IPS-18a (cell line): Measurements from ENCODE around the gene CBLN1.
A peak's percentile ranks its signal among the peaks of the same experiment; 100 is the strongest.

ENCODE experiments used
- H3K27ac ChIP-seq: one replicate; pipeline ENCODE4 v1.5.1; 2013; ENCODE audit warnings: low read length
- H3K27me3 ChIP-seq: one replicate; pipeline ENCODE4 v1.6.1; 2013; ENCODE audit warnings: mild to moderate bottlenecking, low read length; ENCODE audit not compliant: control insufficient read depth, insufficient read depth
- H3K36me3 ChIP-seq: one replicate; pipeline ENCODE4 v1.6.1; 2013; ENCODE audit warnings: low read depth, low read length; ENCODE audit not compliant: control insufficient read depth
- H3K4me1 ChIP-seq: one replicate; pipeline ENCODE4 v1.6.1; 2013; ENCODE audit warnings: low read depth, low read length; ENCODE audit not compliant: control insufficient read depth
- H3K4me3 ChIP-seq: one replicate; pipeline ENCODE4 v1.5.1; 2013; ENCODE audit warnings: low read length
- H3K9ac ChIP-seq: one replicate; pipeline ENCODE4 v1.6.1; 2013; ENCODE audit warnings: mild to moderate bottlenecking, low read length, moderate library complexity
- H3K9me3 ChIP-seq: one replicate; pipeline ENCODE4 v1.6.1; 2013; ENCODE audit warnings: low read depth, low read length; ENCODE audit not compliant: control insufficient read depth

CBLN1 gene

DNA sequence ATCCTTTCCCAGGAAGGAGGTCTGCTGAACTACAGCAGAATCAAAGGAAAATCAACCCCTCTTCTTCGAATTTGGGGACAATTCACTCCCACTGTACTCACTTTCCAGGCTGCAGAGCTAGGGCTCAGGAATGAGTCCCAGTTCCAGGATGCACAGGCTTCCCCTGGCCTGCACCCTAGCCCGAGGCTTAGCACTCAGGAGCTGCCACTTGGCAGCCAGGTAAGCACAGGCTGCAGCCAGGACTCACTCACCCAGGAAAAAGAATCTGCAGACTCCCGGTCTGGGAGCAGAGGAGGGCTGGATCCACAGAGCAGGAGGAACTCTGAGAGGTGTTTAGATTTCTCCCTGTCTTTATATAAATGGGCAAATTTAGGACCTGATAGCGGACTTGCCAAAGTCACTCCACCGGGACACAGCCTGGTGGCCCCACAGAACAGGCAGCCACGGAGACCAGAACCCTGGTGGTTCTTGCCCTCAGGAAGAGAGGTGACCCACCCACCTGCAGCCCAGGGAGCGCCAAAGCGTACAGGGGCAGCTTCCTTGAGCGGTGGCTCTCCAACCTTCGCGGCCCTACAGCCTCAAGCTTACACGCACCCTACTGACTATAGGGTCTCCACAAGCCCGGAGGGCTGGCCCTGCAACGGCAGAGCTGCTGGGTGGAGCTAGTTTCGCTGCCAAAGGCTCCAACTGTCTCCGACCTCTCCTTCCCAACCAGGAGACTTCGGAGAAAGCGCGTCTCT, 4.8 kb downstream of the CBLN1 start:
- Histone ChIP-seq H3K9me3 (no peaks in the 10 kb centered on the region), H3K4me1 (peaks cover 35% of the 10 kb centered on the region), H3K27ac (no peak overlapping the region), H3K27me3 (peaks cover 95% of the 10 kb centered on the region), H3K4me3 (peak overlapping the region; percentile 34), H3K9ac (no peak overlapping the region), H3K36me3 (no peaks in the 10 kb centered on the region)

GRCh38 chr16:49275870-49276269, 5.8 kb downstream of the CBLN1 start:
- H3K9me3 ChIP-seq = no peaks in the 10 kb centered on the region
- no peak overlapping the region for H3K9ac ChIP-seq
- no peak overlapping the region for H3K27ac ChIP-seq
- H3K4me3 ChIP-seq = no peak overlapping the region
- peaks cover 95% of the 10 kb centered on the region for H3K27me3 ChIP-seq
- peaks cover 35% of the 10 kb centered on the region for H3K4me1 ChIP-seq
- H3K36me3 ChIP-seq = no peaks in the 10 kb centered on the region

DNA sequence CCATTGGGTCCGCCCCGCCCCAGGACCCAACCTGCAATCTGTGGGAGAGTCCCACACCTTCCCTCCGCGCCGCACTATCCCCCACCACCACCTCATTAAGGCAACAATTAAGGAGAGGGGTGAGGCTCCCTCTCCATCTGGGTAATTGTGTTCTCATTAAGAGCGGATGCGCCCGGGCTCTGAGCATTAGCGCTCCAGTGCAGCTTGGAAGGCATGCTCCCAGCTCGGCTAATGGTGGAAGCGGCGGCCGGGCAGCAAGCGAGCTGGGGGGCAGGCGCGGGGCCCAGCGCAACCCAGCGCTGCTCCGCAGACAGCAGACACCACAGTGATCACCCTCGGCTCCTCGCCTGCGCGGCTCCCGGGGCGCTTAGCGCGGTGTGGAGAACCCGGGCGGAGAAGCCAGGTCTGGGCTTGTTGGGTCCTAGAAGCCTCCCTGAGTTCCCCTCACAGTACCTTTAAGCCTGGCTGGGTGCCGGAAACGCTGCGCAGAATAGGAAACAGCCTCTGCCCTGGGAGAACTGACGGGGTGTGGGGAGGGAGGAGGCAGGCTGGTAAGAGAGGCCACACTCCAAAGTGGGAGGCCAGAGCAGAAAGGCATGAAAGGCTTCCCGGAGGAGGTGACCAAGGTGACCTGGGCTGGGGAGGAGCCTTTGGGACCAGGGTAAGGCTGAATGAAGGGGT, 6.4 kb downstream of the CBLN1 start:
- Histone ChIP-seq H3K4me3 (peak overlapping the region; percentile 34), H3K27me3 (peaks cover 88% of the 10 kb centered on the region), H3K9me3 (no peaks in the 10 kb centered on the region), H3K27ac (no peak overlapping the region), H3K36me3 (no peaks in the 10 kb centered on the region), H3K9ac (no peak overlapping the region), H3K4me1 (peaks cover 34% of the 10 kb centered on the region)

- Histone ChIP-seq H3K9ac (no peak overlapping the region), H3K4me3 (peak overlapping the region; percentile 34), H3K9me3 (no peaks in the 10 kb centered on the region)
Observed at GRCh38 chr16:49274591-49274990, 7.0 kb downstream of the CBLN1 start.

DNA sequence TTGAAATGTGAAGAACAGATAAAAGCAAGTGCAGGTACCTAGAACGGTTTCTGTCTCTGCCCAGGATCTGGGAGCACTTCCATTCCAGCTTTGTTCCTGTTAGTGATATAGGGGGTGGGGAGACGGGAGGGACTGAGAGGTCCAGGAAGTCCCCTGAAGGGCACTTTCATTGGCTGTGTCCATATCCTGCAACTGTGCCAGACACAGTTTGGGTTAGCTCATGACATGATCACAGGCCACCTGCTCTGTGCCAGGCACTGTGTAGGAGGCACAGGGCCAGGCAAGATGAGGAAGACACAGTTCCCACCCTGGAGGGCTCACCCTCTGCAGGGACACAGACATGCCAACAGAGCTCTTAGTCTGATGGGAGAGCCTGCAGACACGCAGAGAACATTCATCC, 7.9 kb downstream of the CBLN1 start:
- no peaks in the 10 kb centered on the region for H3K9me3 ChIP-seq
- H3K9ac ChIP-seq = no peak overlapping the region
- peaks cover 23% of the 10 kb centered on the region for H3K4me1 ChIP-seq
- H3K4me3 ChIP-seq = no peak overlapping the region
- H3K27ac ChIP-seq = no peak overlapping the region
- peaks cover 74% of the 10 kb centered on the region for H3K27me3 ChIP-seq
- no peaks in the 10 kb centered on the region for H3K36me3 ChIP-seq

More at GRCh38 chr16:49274591-49274990, 7.0 kb downstream of the CBLN1 start:
- Histone ChIP-seq H3K4me1 (peaks cover 29% of the 10 kb centered on the region), H3K27me3 (peaks cover 82% of the 10 kb centered on the region), H3K36me3 (no peaks in the 10 kb centered on the region), H3K27ac (no peak overlapping the region)

DNA sequence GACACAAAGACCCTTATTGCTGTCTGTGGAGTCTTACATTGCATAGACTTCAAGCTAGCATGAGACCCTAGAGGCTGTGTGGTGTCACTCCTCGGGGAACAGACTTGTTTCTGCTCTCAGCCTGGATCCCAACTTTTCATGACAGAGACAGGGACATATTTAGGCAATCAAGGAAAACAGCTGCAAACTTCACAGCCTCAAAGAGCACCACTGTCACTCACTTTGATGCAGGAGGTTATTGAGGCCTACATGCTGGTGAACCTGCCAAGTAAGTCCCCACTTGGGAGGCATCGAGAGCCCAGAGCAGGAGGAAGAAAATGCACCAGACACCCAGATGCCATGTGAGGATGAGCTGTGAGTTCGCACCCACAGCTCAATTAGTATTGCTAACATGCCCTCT, 10.3 kb downstream of the CBLN1 start:
- no peaks in the 10 kb centered on the region for H3K9me3 ChIP-seq
- no peak overlapping the region for H3K27ac ChIP-seq
- H3K36me3 ChIP-seq = no peaks in the 10 kb centered on the region
- H3K4me3 ChIP-seq = no peak overlapping the region
- no peak overlapping the region for H3K9ac ChIP-seq
- H3K4me1 ChIP-seq = peaks cover 5% of the 10 kb centered on the region
- H3K27me3 ChIP-seq = peaks cover 50% of the 10 kb centered on the region

DNA sequence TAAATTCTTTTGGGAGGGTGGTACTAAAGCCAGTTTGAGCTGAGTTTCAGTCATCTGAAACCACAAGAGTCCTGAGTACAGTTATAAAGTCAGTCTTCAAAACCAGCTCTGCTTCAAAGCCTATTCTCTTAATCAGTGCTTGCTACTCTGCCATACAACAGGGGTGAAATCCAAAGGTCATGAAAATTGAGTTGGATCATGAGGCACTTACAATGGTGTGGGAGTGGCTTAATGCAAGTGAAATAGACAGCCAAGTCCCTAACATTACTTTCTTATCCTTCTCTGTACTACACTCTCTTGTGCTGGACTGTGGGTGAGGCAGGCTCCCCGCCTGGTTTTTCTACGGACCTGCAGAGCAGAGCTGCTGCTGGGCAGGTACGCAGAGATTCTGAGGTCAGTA, 12.4 kb downstream of the CBLN1 start:
- H3K27ac ChIP-seq = no peak overlapping the region
- no peaks in the 10 kb centered on the region for H3K4me1 ChIP-seq
- no peaks in the 10 kb centered on the region for H3K9me3 ChIP-seq
- no peak overlapping the region for H3K9ac ChIP-seq
- no peaks in the 10 kb centered on the region for H3K36me3 ChIP-seq
- peaks cover 28% of the 10 kb centered on the region for H3K27me3 ChIP-seq
- H3K4me3 ChIP-seq = no peak overlapping the region

GRCh38 chr16:49268667-49269066, 13.0 kb downstream of the CBLN1 start:
- no peaks in the 10 kb centered on the region for H3K36me3 ChIP-seq
- no peak overlapping the region for H3K27ac ChIP-seq
- H3K4me1 ChIP-seq = no peaks in the 10 kb centered on the region
- no peak overlapping the region for H3K4me3 ChIP-seq
- H3K9me3 ChIP-seq = no peaks in the 10 kb centered on the region
- peaks cover 23% of the 10 kb centered on the region for H3K27me3 ChIP-seq
- H3K9ac ChIP-seq = no peak overlapping the region

DNA sequence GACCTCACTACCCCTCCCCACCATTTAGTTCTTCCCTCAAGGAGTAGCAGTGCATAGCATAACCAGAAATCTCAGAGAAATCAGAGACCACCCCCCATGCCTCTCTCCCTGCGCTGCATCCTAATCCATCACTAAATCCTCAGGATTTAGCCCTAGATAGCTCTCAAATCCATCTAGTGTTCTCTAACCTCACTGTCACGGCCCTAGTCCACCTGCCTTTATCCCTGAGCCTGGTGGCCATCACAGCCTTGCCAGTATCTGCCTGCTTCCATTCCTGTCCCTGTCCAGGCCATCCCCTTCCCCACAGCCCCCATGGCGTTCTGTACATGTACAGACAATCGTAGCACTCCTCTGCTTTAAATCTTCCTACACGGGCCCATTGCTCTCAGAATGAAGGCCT, 19.1 kb downstream of the CBLN1 start:
- Histone ChIP-seq H3K27ac (no peak overlapping the region), H3K9ac (no peak overlapping the region), H3K27me3 (no peaks in the 10 kb centered on the region), H3K36me3 (no peaks in the 10 kb centered on the region), H3K4me3 (no peak overlapping the region), H3K9me3 (no peaks in the 10 kb centered on the region), H3K4me1 (no peaks in the 10 kb centered on the region)

DNA sequence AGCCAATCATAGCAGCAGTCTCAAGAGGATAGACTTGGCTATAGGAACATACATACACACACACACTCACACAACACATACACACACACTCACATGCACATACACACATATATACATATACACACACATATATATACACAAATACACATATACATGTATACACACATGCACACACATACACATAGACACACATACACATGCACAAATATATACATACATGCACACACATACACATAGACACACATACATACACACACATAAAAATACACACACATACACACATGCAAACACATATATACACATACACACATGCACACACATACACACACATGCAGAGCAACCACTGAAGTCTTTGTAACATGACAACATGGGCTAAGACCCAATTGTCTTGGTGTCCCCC, 19.7 kb downstream of the CBLN1 start:
- H3K27me3 ChIP-seq = no peaks in the 10 kb centered on the region
- no peak overlapping the region for H3K9ac ChIP-seq
- no peak overlapping the region for H3K4me3 ChIP-seq
- H3K4me1 ChIP-seq = no peaks in the 10 kb centered on the region
- H3K27ac ChIP-seq = no peak overlapping the region
- H3K9me3 ChIP-seq = no peaks in the 10 kb centered on the region
- no peaks in the 10 kb centered on the region for H3K36me3 ChIP-seq

DNA sequence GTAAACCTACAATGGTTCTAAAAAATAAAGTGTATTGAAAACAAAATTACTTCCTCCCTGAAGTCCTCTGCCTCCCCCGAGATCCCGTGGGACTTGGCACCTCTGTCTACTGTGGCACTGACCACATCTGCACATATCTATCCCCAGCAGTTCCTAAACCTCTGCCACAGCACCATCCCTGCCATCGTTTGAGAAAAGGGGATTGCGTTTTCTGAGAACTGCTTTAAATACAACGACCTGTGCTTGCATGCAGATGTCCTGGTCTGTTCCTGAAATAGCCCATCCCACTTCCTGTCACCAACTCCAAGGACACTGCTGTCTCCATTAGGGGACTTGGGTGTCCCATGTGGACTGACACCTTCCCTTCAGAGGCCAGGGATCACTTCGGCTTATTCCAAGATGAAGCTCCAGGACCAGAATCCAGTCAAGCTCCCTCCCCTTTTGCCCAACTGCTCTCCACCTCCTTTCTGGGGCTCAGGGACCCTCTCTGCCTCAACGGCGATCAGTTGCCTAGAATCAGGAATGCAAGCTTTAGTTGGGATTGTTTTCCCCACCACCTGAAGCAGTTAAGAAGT, 20.6 kb downstream of the CBLN1 start:
- H3K27ac ChIP-seq = no peak overlapping the region
- no peaks in the 10 kb centered on the region for H3K36me3 ChIP-seq
- no peak overlapping the region for H3K4me3 ChIP-seq
- no peaks in the 10 kb centered on the region for H3K9me3 ChIP-seq
- H3K27me3 ChIP-seq = no peaks in the 10 kb centered on the region
- no peaks in the 10 kb centered on the region for H3K4me1 ChIP-seq
- no peak overlapping the region for H3K9ac ChIP-seq
